ENCODE data around the gene LCOR. TPM values are rescaled to one million over a fixed set of nuclear protein-coding genes. Genes with fewer than 3 reads are reported as not detected.

Gene LCOR
- total RNA-seq, 2 experiments from 2014 or later = 31.1 to 32.0 TPM

- Mint-ChIP-seq H3K27ac (no peak overlapping the region), H3K36me3 (ENCODE audit: low read depth) (peaks cover 8% of the 10 kb centered on the region), H3K9me3 (no peaks in the 10 kb centered on the region), H3K4me3 (no peak overlapping the region), H3K27me3 (no peaks in the 10 kb centered on the region), H3K4me1 (peaks cover 7% of the 10 kb centered on the region)
- POLR2A ChIA-PET = no interaction called here
- CTCF ChIA-PET = no interaction called here
- no peak for DNase-seq
Measured at GRCh38 chr10:96906864-96907263, 74.8 kb downstream of the LCOR start.

GRCh38 chr10:96910488-96911395, 78.6 kb downstream of the LCOR start:
- peaks cover 22% of the 10 kb centered on the region for H3K36me3 Mint-ChIP-seq (ENCODE audit: low read depth)
- no peak overlapping the region for H3K4me3 Mint-ChIP-seq
- H3K4me1 Mint-ChIP-seq = peaks cover 10% of the 10 kb centered on the region
- ChIA-PET POLR2A (interaction anchor here (0.7 kb wide), 1 partner anchor 161 kb away, joined by 3 read pairs; no protein-coding TSS in a partner anchor), CTCF (interaction anchor here (0.6 to 2.0 kb wide), 3 partner anchors 58 to 307 kb away, joined by 3 to 8 read pairs (median 3); no protein-coding TSS in a partner anchor)
- no peak overlapping the region for H3K27ac Mint-ChIP-seq
- no peaks in the 10 kb centered on the region for H3K27me3 Mint-ChIP-seq
- peak; percentile 42 for DNase-seq
- H3K9me3 Mint-ChIP-seq = no peaks in the 10 kb centered on the region

GRCh38 chr10:96912405-96912804, 80.3 kb downstream of the LCOR start:
- H3K36me3 Mint-ChIP-seq (ENCODE audit: low read depth) = peaks cover 23% of the 10 kb centered on the region
- no peaks in the 10 kb centered on the region for H3K9me3 Mint-ChIP-seq
- no peak overlapping the region for H3K27ac Mint-ChIP-seq
- no peak for DNase-seq
- POLR2A ChIA-PET = no interaction called here
- CTCF ChIA-PET = interaction anchor here (2.0 kb wide), 1 partner anchor 113 kb away, joined by 8 read pairs; no protein-coding TSS in a partner anchor
- H3K4me3 Mint-ChIP-seq = no peak overlapping the region
- peaks cover 10% of the 10 kb centered on the region for H3K4me1 Mint-ChIP-seq
- H3K27me3 Mint-ChIP-seq = no peaks in the 10 kb centered on the region

- H3K27me3 Mint-ChIP-seq = no peaks in the 10 kb centered on the region
- H3K36me3 Mint-ChIP-seq (ENCODE audit: low read depth) = peaks cover 27% of the 10 kb centered on the region
- ChIA-PET POLR2A (no interaction called here), CTCF (no interaction called here)
- no peak overlapping the region for H3K4me3 Mint-ChIP-seq
- H3K9me3 Mint-ChIP-seq = no peaks in the 10 kb centered on the region
- no peak overlapping the region for H3K27ac Mint-ChIP-seq
- H3K4me1 Mint-ChIP-seq = peaks cover 12% of the 10 kb centered on the region
- no peak for DNase-seq
Measured at GRCh38 chr10:96913906-96914305, 81.8 kb downstream of the LCOR start.

GRCh38 chr10:96917628-96918027, 85.5 kb downstream of the LCOR start:
- Mint-ChIP-seq H3K4me3 (no peak overlapping the region), H3K27me3 (no peaks in the 10 kb centered on the region), H3K36me3 (ENCODE audit: low read depth) (peaks cover 24% of the 10 kb centered on the region), H3K4me1 (peaks cover 5% of the 10 kb centered on the region), H3K9me3 (no peaks in the 10 kb centered on the region), H3K27ac (no peak overlapping the region)
- POLR2A ChIA-PET = no interaction called here
- CTCF ChIA-PET = no interaction called here
- DNase-seq = no peak

GRCh38 chr10:96918214-96919002, 86.3 kb downstream of the LCOR start:
- H3K27ac Mint-ChIP-seq = no peak overlapping the region
- CTCF ChIA-PET = no interaction called here
- H3K9me3 Mint-ChIP-seq = no peaks in the 10 kb centered on the region
- no peaks in the 10 kb centered on the region for H3K27me3 Mint-ChIP-seq
- H3K4me3 Mint-ChIP-seq = no peak overlapping the region
- peaks cover 20% of the 10 kb centered on the region for H3K36me3 Mint-ChIP-seq (ENCODE audit: low read depth)
- H3K4me1 Mint-ChIP-seq = peaks cover 5% of the 10 kb centered on the region
- POLR2A ChIA-PET = no interaction called here
- DNase-seq = no peak

- peaks cover 15% of the 10 kb centered on the region for H3K36me3 Mint-ChIP-seq (ENCODE audit: low read depth)
- no peak overlapping the region for H3K27ac Mint-ChIP-seq
- H3K27me3 Mint-ChIP-seq = no peaks in the 10 kb centered on the region
- peaks cover 2% of the 10 kb centered on the region for H3K4me1 Mint-ChIP-seq
- H3K9me3 Mint-ChIP-seq = no peaks in the 10 kb centered on the region
- CTCF ChIA-PET = no interaction called here
- POLR2A ChIA-PET = no interaction called here
- H3K4me3 Mint-ChIP-seq = no peak overlapping the region
- DNase-seq = no peak
Measured at GRCh38 chr10:96919785-96920430, 87.8 kb downstream of the LCOR start.

GRCh38 chr10:96921655-96922054, 89.6 kb downstream of the LCOR start:
- H3K4me3 Mint-ChIP-seq = no peak overlapping the region
- H3K27ac Mint-ChIP-seq = no peak overlapping the region
- ChIA-PET POLR2A (no interaction called here), CTCF (no interaction called here)
- no peaks in the 10 kb centered on the region for H3K27me3 Mint-ChIP-seq
- peaks cover 2% of the 10 kb centered on the region for H3K4me1 Mint-ChIP-seq
- DNase-seq = no peak
- peaks cover 17% of the 10 kb centered on the region for H3K36me3 Mint-ChIP-seq (ENCODE audit: low read depth)
- no peaks in the 10 kb centered on the region for H3K9me3 Mint-ChIP-seq

GRCh38 chr10:96922978-96923948, 91.2 kb downstream of the LCOR start:
- no peak for DNase-seq

GRCh38 chr10:96924861-96925260, 92.8 kb downstream of the LCOR start:
- Mint-ChIP-seq H3K4me3 (no peak overlapping the region), H3K27ac (no peak overlapping the region), H3K36me3 (ENCODE audit: low read depth) (peaks cover 30% of the 10 kb centered on the region), H3K4me1 (no peaks in the 10 kb centered on the region), H3K9me3 (peaks cover 2% of the 10 kb centered on the region), H3K27me3 (no peaks in the 10 kb centered on the region)
- POLR2A ChIA-PET = interaction anchor here (0.7 kb wide), 1 partner anchor 614 kb away, joined by 3 read pairs; no protein-coding TSS in a partner anchor
- CTCF ChIA-PET = no interaction called here
- no peak for DNase-seq

More at GRCh38 chr10:96922978-96923948, 91.2 kb downstream of the LCOR start:
- peaks cover 2% of the 10 kb centered on the region for H3K9me3 Mint-ChIP-seq
- H3K27ac Mint-ChIP-seq = no peak overlapping the region
- H3K36me3 Mint-ChIP-seq (ENCODE audit: low read depth) = peaks cover 23% of the 10 kb centered on the region
- peaks cover 1% of the 10 kb centered on the region for H3K4me1 Mint-ChIP-seq
- no peaks in the 10 kb centered on the region for H3K27me3 Mint-ChIP-seq
- ChIA-PET POLR2A (no interaction called here), CTCF (interaction anchor here (1.2 kb wide), 1 partner anchor 12 kb away, joined by 3 read pairs; no protein-coding TSS in a partner anchor)
- no peak overlapping the region for H3K4me3 Mint-ChIP-seq

- ChIA-PET POLR2A (no interaction called here), CTCF (interaction anchor here (0.6 kb wide), 1 partner anchor 61 kb away, joined by 3 read pairs; no protein-coding TSS in a partner anchor)
- Mint-ChIP-seq H3K27me3 (no peaks in the 10 kb centered on the region), H3K36me3 (ENCODE audit: low read depth) (peaks cover 23% of the 10 kb centered on the region), H3K4me1 (no peaks in the 10 kb centered on the region), H3K9me3 (peaks cover 2% of the 10 kb centered on the region), H3K27ac (no peak overlapping the region), H3K4me3 (no peak overlapping the region)
- no peak for DNase-seq
Measured at GRCh38 chr10:96930469-96930868, 98.4 kb downstream of the LCOR start.

GRCh38 chr10:96935148-96935547, 103.0 kb downstream of the LCOR start:
- CTCF ChIA-PET = interaction anchor here (0.7 kb wide), 1 partner anchor 12 kb away, joined by 3 read pairs; no protein-coding TSS in a partner anchor
- no peak overlapping the region for H3K4me3 Mint-ChIP-seq
- H3K4me1 Mint-ChIP-seq = no peaks in the 10 kb centered on the region

More at GRCh38 chr10:96935148-96935547, 103.0 kb downstream of the LCOR start:
- POLR2A ChIA-PET = no interaction called here
- no peaks in the 10 kb centered on the region for H3K9me3 Mint-ChIP-seq
- no peak overlapping the region for H3K27ac Mint-ChIP-seq
- peaks cover 9% of the 10 kb centered on the region for H3K36me3 Mint-ChIP-seq (ENCODE audit: low read depth)
- no peaks in the 10 kb centered on the region for H3K27me3 Mint-ChIP-seq
- no peak for DNase-seq

All from activated CD4-positive, alpha-beta T cell treated with anti-CD3 and anti-CD28 coated beads, Interleukin-2, amount 10 ng/mL, durations not matched to agents 7 days and 5 days (primary cell).